Measurements from ENCODE around the gene DIP2B. TPM values are rescaled to one million over a fixed set of nuclear protein-coding genes. Genes with fewer than 3 reads are reported as not detected.

The DIP2B gene
- polyA plus RNA-seq, 5 donors, result 22.3 to 39.5 (median 33.3) TPM

- DNase-seq, result no peak
Observed at GRCh38 chr12:50635857-50636256, 131.1 kb downstream of the DIP2B start.

- no peak for DNase-seq
Observed at GRCh38 chr12:50636505-50636904, 131.7 kb downstream of the DIP2B start.

- DNase-seq, result peak in 1 of 2 donors; percentile 45
Observed at GRCh38 chr12:50637870-50638481, 133.2 kb downstream of the DIP2B start.

GRCh38 chr12:50638482-50638880, 133.7 kb downstream of the DIP2B start:
- no peak for DNase-seq

GRCh38 chr12:50639721-50640120, 134.9 kb downstream of the DIP2B start:
- DNase-seq, result no peak

GRCh38 chr12:50640321-50640939, 135.6 kb downstream of the DIP2B start:
- DNase-seq, result no peak

- DNase-seq, result no peak
Observed at GRCh38 chr12:50641566-50641965, 136.8 kb downstream of the DIP2B start.

- no peak for DNase-seq
Observed at GRCh38 chr12:50642035-50642451, 137.3 kb downstream of the DIP2B start.

GRCh38 chr12:50642761-50643160, 138.0 kb downstream of the DIP2B start:
- DNase-seq, result no peak

- no peak for DNase-seq
Observed at GRCh38 chr12:50647031-50647430, 142.2 kb downstream of the DIP2B start.

GRCh38 chr12:50647479-50647878, 142.7 kb downstream of the DIP2B start:
- no peak for DNase-seq

- no peak for DNase-seq
Observed at GRCh38 chr12:50650285-50650684, 145.5 kb downstream of the DIP2B start.

GRCh38 chr12:50655374-50655921, 150.7 kb downstream of the DIP2B start:
- no peak for DNase-seq

- DNase-seq, result no peak
Observed at GRCh38 chr12:50659260-50659659, 154.5 kb downstream of the DIP2B start.

- no peak for DNase-seq
Observed at GRCh38 chr12:50659690-50660424, 155.1 kb downstream of the DIP2B start.

- DNase-seq, result no peak
Observed at GRCh38 chr12:50660425-50660822, 155.6 kb downstream of the DIP2B start.

GRCh38 chr12:50661300-50662115, 156.7 kb downstream of the DIP2B start:
- DNase-seq, result no peak

- DNase-seq, result no peak
Observed at GRCh38 chr12:50662116-50662510, 157.3 kb downstream of the DIP2B start.

- no peak for DNase-seq
Observed at GRCh38 chr12:50665170-50665569, 160.4 kb downstream of the DIP2B start.

GRCh38 chr12:50665609-50666008, 160.8 kb downstream of the DIP2B start:
- DNase-seq, result no peak

- no peak for DNase-seq
Observed at GRCh38 chr12:50666023-50666422, 161.2 kb downstream of the DIP2B start.

- no peak for DNase-seq
Observed at GRCh38 chr12:50672158-50672557, 167.4 kb downstream of the DIP2B start.
